Upper lobe of right lung (tissue), 1 donor: ENCODE data around the gene SCUBE1. TPM values are rescaled to one million over a fixed set of nuclear protein-coding genes. Genes with fewer than 3 reads are reported as not detected.

ENCODE experiments used
- ATAC-seq: fragments of 200-7000 bp; cut with Tn5 transposase; one replicate; pipeline ENCODE4 v1.9.1; 2020; ENCODE audit warnings: mild to moderate bottlenecking, moderate library complexity
- DNase-seq: peaks from one replicate; pipeline ENCODE4 v3.0.0-alpha.2; 2020
- H3K27ac ChIP-seq: fragments of 200-600 bp; one replicate; pipeline ENCODE4 v1.8.0; 2022
- H3K27me3 ChIP-seq: fragments of 200-600 bp; one replicate; pipeline ENCODE4 v1.8.0; 2022; ENCODE audit warnings: mild to moderate bottlenecking
- H3K36me3 ChIP-seq: fragments of 200-600 bp; one replicate; pipeline ENCODE4 v1.8.0; 2022
- H3K4me1 ChIP-seq: fragments of 200-600 bp; one replicate; pipeline ENCODE4 v1.8.0; 2022
- H3K4me3 ChIP-seq: fragments of 200-600 bp; one replicate; pipeline ENCODE4 v1.8.0; 2022; ENCODE audit warnings: mild to moderate bottlenecking
- H3K9me3 ChIP-seq: fragments of 200-600 bp; one replicate; pipeline ENCODE4 v1.8.0; 2022
- intact Hi-C: fragments of 100-400 bp; cut with DNase I; formaldehyde crosslinking; loops from one replicate; pipeline ENCODE4 v1.11.0; 2022
- total RNA-seq: library from RNA; stranded (reverse); fragmentation: NEBNext Ultra II Directional; extraction: Animal tissue kit (Norgen Biotek cat#: 25700); gene quantifications from one replicate; pipeline ENCODE4 v1.2.1, GENCODE V29; 2021
- TF ChIP-seq, protein P1 (sequence below): fragments of 200-600 bp; IDR thresholded peaks from one replicate; pipeline ENCODE4 v1.8.0; 2022; ENCODE audit warnings: antibody characterized with exemption
- donor health status: DM: no; HTN: yes; CAD: no; lungs with severe emphysema.

SCUBE1 gene
- total RNA-seq, 1 donor from 2014 or later, result 36.0 TPM

DNA sequence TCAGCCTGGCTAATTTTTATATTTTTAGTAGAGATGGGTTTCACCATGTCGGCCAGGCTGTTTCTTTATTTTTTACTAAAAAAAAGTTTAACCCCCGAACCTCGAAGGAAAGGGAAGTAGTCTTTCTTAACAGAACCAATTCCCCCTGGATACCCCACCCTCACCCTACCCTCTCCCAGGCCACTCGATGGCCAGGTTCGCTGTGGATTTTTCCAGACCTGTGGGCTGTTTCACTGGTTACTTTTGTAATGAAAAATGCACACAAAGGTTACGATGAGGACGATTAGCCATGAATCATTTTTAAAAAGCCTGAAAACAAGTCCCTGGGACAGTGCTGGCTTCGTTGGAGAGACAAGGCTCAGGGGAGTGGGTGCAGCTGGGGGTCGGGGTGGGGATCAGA, 189.3 kb downstream of the SCUBE1 start:
- intact Hi-C loops, result no loop called here
- no peak for ATAC-seq
- Histone ChIP-seq H3K4me1 (peaks cover 11% of the 10 kb centered on the region), H3K9me3 (no peaks in the 10 kb centered on the region), H3K27ac (peak overlapping the region; percentile 11), H3K4me3 (no peak overlapping the region), H3K36me3 (no peaks in the 10 kb centered on the region), H3K27me3 (no peaks in the 10 kb centered on the region)
- TF ChIP-seq, protein P1, sequence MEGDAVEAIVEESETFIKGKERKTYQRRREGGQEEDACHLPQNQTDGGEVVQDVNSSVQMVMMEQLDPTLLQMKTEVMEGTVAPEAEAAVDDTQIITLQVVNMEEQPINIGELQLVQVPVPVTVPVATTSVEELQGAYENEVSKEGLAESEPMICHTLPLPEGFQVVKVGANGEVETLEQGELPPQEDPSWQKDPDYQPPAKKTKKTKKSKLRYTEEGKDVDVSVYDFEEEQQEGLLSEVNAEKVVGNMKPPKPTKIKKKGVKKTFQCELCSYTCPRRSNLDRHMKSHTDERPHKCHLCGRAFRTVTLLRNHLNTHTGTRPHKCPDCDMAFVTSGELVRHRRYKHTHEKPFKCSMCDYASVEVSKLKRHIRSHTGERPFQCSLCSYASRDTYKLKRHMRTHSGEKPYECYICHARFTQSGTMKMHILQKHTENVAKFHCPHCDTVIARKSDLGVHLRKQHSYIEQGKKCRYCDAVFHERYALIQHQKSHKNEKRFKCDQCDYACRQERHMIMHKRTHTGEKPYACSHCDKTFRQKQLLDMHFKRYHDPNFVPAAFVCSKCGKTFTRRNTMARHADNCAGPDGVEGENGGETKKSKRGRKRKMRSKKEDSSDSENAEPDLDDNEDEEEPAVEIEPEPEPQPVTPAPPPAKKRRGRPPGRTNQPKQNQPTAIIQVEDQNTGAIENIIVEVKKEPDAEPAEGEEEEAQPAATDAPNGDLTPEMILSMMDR, result no peak
- no peak for DNase-seq

DNA sequence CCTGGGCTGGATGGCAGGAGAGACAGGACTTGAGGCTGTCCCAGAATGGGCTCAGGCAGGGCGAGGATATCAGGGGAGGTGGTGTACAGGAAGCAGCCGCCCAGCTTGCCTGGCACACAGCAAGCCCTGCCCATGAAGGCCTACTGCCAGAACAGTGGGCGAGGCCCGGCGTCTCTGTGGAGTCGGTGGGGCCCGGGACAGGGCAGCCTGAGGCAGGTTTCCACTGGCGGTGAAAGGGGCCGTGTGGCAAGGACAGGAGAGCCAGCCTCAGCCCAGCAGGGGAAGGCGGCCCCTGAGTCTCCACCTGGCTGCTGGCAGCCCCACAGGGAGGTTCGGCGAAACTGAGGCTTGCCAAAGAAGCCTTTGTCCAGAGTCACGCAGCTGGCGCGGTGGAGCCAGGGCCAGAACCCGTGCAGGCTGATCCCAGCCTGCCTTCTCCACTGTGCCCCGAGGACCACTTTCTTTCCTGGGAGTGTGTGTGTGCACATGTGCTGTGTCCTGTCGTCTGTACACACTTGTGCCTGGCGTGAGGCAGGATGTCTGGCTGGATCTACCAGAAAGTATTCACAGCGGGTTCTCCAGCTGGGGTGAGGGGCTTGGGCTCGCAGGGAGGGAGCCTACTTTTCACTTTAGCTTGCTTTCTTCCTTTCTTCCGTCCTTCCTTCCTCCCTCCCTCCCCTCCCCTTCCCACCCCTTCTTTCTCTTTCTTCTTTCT, 190.7 kb downstream of the SCUBE1 start:
- intact Hi-C loops, result no loop called here
- Histone ChIP-seq H3K4me3 (peak overlapping the region; percentile 96), H3K9me3 (no peaks in the 10 kb centered on the region), H3K36me3 (no peaks in the 10 kb centered on the region), H3K27me3 (no peaks in the 10 kb centered on the region), H3K27ac (peak overlapping the region; percentile 90), H3K4me1 (peaks cover 11% of the 10 kb centered on the region)
- peak; percentile 81 for ATAC-seq
- TF ChIP-seq, protein P1, result no peak
- peak; percentile 92 for DNase-seq

DNA sequence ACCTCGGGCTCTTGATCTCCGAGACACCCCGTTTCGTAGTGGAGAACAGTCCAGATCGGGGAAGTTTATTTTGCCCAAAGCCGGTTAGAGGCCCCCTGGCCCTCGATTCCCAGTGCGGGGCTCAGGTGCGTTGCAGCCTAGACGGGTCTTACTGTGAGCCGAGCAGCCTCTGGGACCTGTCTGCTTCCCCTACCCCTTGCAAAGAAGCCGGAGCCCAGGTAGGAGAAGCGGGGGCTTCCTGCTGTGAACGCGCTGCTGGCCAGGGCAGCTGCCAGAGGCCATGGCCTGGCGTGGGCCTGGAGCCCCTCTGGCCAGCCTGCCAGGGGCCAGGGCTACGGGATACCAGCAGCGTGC, 191.2 kb downstream of the SCUBE1 start:
- intact Hi-C loops, result no loop called here
- Histone ChIP-seq H3K9me3 (no peaks in the 10 kb centered on the region), H3K4me1 (peaks cover 11% of the 10 kb centered on the region), H3K27me3 (no peaks in the 10 kb centered on the region), H3K27ac (peak overlapping the region; percentile 90), H3K36me3 (no peaks in the 10 kb centered on the region), H3K4me3 (peak overlapping the region; percentile 96)
- DNase-seq (no peak), ATAC-seq (no peak)
- TF ChIP-seq, protein P1, result no peak

- TF ChIP-seq, protein P1, result no peak
- Histone ChIP-seq H3K27me3 (no peaks in the 10 kb centered on the region), H3K4me1 (peaks cover 11% of the 10 kb centered on the region), H3K4me3 (peak within 1 kb of the TSS; percentile 96), H3K9me3 (no peaks in the 10 kb centered on the region), H3K36me3 (no peaks in the 10 kb centered on the region), H3K27ac (peak within 1 kb of the TSS; percentile 90)
- ATAC-seq (peak; percentile 88), DNase-seq (peak; percentile 90)
- intact Hi-C loops, result no loop called here
Observed at GRCh38 chr22:43151251-43152002, 191.7 kb downstream of the SCUBE1 start, which contains the start of gene TSPO. TSPO (plus strand) TSS chr22:43151559; CDS start chr22:43159239, 7,680 bp downstream.

- H3K9me3 ChIP-seq, result no peaks in the 10 kb centered on the region
- no peaks in the 10 kb centered on the region for H3K36me3 ChIP-seq
- peak overlapping the region; percentile 96 for H3K4me3 ChIP-seq
- DNase-seq (no peak), ATAC-seq (no peak)
- intact Hi-C loops, result no loop called here
- H3K4me1 ChIP-seq, result peaks cover 11% of the 10 kb centered on the region
- H3K27ac ChIP-seq, result peak overlapping the region; percentile 90
- TF ChIP-seq, protein P1, result no peak
- no peaks in the 10 kb centered on the region for H3K27me3 ChIP-seq
Observed at GRCh38 chr22:43150731-43151206, 192.4 kb downstream of the SCUBE1 start.
